Activated T-cell treated with anti-CD3 and anti-CD28 coated beads, Interleukin-2, amount 50 U/mL, for 4 hours (primary cell): ENCODE measurements around the gene WDR11. TPM values are rescaled to one million over a fixed set of nuclear protein-coding genes. Genes with fewer than 3 reads are reported as not detected.

Experiments used
- ATAC-seq, 2 donors: fragments of 200-7000 bp; cut with Tn5 transposase; one replicate each; pipeline ENCODE4 v1.10.0; 2021
- DNase-seq: peaks from one replicate; pipeline ENCODE4 v3.0.0-alpha.2; 2020
- H3K27me3 Mint-ChIP-seq: one replicate; pipeline ENCODE4 v1.8.0; 2021; ENCODE audit warnings: low read depth, mixed read lengths
- H3K36me3 Mint-ChIP-seq: one replicate; pipeline ENCODE4 v1.8.0; 2022; ENCODE audit warnings: mixed read lengths; ENCODE audit not compliant: insufficient read depth
- H3K4me1 Mint-ChIP-seq: one replicate; pipeline ENCODE4 v1.8.0; 2021; ENCODE audit warnings: low read depth, mixed read lengths
- H3K4me3 Mint-ChIP-seq: one replicate; pipeline ENCODE4 v1.8.0; 2021; ENCODE audit warnings: mild to moderate bottlenecking, moderate library complexity, mixed read lengths
- H3K9me3 Mint-ChIP-seq: one replicate; pipeline ENCODE4 v1.8.0; 2021; ENCODE audit warnings: mixed read lengths
- total RNA-seq, 3 donors: library from RNA; stranded (reverse); gene quantifications; one replicate each; pipeline ENCODE4 v1.2.1, GENCODE V29; 2021

WDR11 gene
- total RNA-seq, 3 donors from 2014 or later = 23.6 to 32.3 (median 24.7) TPM

DNA sequence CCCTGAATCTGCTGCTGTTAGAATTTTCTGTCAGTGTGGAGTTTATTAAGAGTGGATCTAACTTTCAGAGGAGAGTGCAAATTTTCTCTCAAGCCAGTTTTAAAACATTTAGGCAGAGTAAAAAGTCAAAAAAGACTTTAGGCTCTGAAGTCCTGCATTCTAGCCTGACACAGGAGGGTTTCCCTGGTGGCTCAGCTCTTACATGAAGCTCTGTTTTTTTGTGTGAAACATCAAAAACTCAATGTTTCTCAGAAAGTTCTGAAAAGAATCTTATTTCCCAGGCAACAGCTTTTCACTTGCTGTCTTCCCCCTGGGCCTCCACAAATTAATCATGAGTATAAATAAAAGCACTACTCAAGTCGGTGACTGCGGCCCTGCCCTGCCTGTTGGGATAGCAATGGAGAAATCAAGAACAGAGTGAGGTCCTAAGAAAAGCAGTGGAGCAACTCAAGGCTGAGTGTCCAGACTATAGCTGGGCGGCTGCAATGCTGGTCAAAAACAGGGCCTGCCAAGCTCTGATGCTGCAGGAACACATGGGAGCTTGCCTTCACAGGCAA is 22.3 kb upstream of the WDR11 start:
- Mint-ChIP-seq H3K4me3 (no peak overlapping the region), H3K36me3 (no peaks in the 10 kb centered on the region), H3K27me3 (peaks cover 6% of the 10 kb centered on the region), H3K4me1 (no peaks in the 10 kb centered on the region), H3K9me3 (no peaks in the 10 kb centered on the region)
- ATAC-seq = no peak
- DNase-seq = no peak

GRCh38 chr10:120832106-120832505 is 19.1 kb upstream of the WDR11 start:
- Mint-ChIP-seq H3K4me1 (no peaks in the 10 kb centered on the region), H3K4me3 (no peak overlapping the region), H3K27me3 (peaks cover 8% of the 10 kb centered on the region), H3K36me3 (no peaks in the 10 kb centered on the region), H3K9me3 (no peaks in the 10 kb centered on the region)
- no peak for DNase-seq
- ATAC-seq = no peak

DNA sequence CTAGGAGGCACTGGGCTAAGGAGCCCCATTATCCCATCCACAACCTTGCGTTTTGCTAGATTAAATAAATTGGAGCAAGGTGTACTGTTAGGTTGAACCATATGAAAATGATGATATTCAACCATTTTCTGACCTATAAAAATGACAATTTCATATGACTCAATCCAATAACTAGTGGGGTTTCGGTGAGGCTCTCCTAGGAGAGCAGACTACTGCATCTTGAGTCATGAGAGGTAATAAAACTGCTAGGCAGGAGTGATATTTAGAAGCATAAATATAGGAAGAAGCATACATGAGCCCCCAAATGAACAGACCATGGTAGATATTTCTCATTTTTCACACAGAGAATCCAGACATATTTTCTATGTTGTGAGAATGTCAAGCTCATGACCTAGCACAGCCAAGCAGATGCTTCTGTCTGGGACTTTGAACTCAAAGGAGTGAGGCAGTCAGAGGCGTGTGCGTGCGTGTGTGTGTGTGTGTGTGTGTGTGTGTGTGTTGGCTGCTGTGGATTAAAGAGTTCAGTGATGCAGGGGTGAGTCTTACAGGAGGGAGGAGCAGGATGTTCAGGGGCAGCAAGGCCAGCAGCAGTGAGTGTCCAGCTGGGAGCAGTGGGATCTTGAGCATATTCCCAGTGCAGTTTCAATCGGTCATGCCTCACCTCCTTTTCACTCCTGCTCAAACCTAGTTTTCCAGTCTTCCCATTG is 17.8 kb upstream of the WDR11 start:
- peaks cover 8% of the 10 kb centered on the region for H3K27me3 Mint-ChIP-seq
- no peak for ATAC-seq
- no peaks in the 10 kb centered on the region for H3K36me3 Mint-ChIP-seq
- no peaks in the 10 kb centered on the region for H3K9me3 Mint-ChIP-seq
- no peaks in the 10 kb centered on the region for H3K4me1 Mint-ChIP-seq
- DNase-seq = no peak
- no peak overlapping the region for H3K4me3 Mint-ChIP-seq

DNA sequence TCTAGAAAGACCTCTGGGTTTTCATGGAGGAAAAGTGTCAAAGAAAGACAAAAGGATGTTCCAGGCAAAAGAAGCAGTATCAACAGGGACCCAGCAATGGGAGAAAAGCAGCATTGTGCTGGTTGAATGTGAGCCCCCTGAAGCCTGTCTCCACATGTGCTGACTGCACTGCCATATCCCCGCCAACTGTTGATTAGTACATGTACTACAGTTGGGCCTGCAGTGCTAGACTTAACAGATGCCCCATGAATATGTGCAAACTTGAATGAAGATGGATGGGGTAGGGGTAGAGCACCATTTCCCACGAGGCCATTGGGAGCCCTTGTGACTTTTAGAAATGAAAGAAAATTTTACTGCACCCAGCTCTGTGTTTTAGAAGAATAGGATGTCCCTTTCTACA is 15.6 kb upstream of the WDR11 start:
- Mint-ChIP-seq H3K9me3 (no peaks in the 10 kb centered on the region), H3K27me3 (peaks cover 6% of the 10 kb centered on the region), H3K4me3 (no peak overlapping the region), H3K36me3 (no peaks in the 10 kb centered on the region), H3K4me1 (no peaks in the 10 kb centered on the region)
- no peak for DNase-seq
- no peak for ATAC-seq

DNA sequence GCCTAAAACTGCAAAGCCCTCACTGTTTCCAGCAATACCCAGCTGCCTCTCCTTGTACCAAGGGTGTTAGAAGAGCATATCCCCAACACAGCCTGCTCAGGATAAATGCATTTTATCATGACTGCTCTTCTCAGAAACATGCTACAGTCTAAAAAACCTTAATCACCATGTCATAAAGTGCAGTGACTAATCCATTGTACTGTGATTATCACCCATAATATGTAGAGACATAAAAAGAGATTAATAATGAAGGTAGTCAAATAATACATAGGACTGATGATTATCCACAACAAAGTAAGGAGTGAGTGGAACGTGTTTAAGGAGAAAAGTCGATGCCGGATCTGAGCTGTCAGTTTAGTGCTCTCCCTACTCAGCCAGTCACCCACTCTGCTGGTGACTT is 12.2 kb upstream of the WDR11 start:
- ATAC-seq = no peak
- Mint-ChIP-seq H3K4me1 (no peaks in the 10 kb centered on the region), H3K36me3 (peaks cover 2% of the 10 kb centered on the region), H3K4me3 (no peak overlapping the region), H3K27me3 (peaks cover 2% of the 10 kb centered on the region), H3K9me3 (peaks cover 3% of the 10 kb centered on the region)
- no peak for DNase-seq

DNA sequence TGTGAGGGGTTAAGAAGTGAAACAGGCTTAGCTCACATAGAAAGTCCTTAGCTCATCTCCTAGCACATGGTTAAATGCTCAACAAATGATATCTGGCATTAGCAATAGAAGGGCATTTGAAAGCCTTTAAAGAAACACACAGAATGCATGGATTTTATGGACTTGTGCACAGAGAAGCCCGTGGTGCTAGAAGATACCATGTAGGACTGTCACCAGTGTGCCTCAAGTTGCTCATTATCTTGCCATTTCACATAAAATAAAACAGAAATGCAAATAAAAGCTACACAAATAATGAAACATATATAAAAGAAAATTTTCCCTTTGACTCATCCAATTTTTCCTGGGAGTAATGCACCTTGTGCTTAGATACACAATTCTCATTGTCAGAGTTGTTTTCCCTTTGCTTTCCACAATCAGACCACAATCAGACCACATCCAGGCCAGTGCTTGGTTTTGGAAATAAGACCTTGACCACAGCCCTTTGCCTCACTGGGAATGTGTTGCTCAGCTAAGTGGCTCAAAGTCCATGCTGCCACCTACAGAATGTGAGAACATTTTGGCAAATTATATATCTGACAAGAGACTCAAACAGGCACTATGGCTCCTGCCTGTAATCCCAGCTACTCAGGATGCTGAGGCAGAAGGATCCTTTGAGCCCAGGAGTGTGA is 9.5 kb upstream of the WDR11 start:
- Mint-ChIP-seq H3K9me3 (peaks cover 3% of the 10 kb centered on the region), H3K27me3 (no peaks in the 10 kb centered on the region), H3K36me3 (peaks cover 2% of the 10 kb centered on the region), H3K4me1 (no peaks in the 10 kb centered on the region), H3K4me3 (no peak overlapping the region)
- DNase-seq (no peak), ATAC-seq (no peak)

DNA sequence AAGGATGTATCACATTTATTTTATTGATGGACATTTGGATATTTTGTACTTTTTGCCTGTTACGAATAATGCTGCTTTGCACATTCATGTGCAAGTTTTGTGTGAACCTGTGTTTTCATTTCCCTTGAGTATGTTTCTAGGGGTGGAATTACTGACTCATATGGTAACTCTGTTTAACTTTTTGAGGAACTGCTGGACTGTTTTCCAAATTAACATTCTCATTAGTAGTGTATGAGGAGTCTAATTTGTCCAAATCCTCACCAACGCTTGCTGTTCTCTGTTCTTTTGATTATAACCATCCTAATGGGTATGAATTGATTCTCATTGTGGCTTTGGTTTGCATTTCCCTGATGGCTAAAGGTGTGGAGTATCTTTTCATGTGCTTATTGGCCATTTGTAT is 3.2 kb downstream of the WDR11 start:
- H3K4me3 Mint-ChIP-seq = no peak overlapping the region
- H3K36me3 Mint-ChIP-seq = peaks cover 30% of the 10 kb centered on the region
- peaks cover 45% of the 10 kb centered on the region for H3K4me1 Mint-ChIP-seq
- peaks cover 5% of the 10 kb centered on the region for H3K9me3 Mint-ChIP-seq
- no peaks in the 10 kb centered on the region for H3K27me3 Mint-ChIP-seq
- DNase-seq (no peak), ATAC-seq (no peak)

- DNase-seq (no peak), ATAC-seq (no peak)
- Mint-ChIP-seq H3K4me1 (no peaks in the 10 kb centered on the region), H3K4me3 (no peak overlapping the region), H3K9me3 (no peaks in the 10 kb centered on the region), H3K36me3 (peaks cover 27% of the 10 kb centered on the region), H3K27me3 (no peaks in the 10 kb centered on the region)
These were observed 10.2 kb downstream of the WDR11 start for GRCh38 chr10:120861178-120861855.

DNA sequence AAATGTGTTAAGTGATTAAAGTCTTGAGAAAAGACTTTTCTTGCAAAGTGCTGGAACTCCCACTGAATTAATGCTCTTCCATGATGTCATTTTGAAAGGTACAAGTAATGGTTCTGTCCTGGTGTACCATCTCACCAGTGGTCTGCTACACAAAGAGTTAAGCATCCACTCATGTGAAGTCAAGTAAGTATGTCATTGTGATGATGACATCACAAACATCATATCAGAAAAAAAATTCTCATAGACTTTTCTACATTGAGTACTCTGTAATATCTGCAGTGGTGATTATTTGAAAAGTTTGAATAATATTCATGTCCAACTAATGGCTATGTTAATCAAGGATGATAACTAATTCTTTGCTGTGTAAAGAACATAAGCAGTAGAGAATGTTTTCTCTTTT is 22.6 kb downstream of the WDR11 start:
- DNase-seq (no peak), ATAC-seq (no peak)
- no peaks in the 10 kb centered on the region for H3K4me1 Mint-ChIP-seq
- peaks cover 41% of the 10 kb centered on the region for H3K36me3 Mint-ChIP-seq
- H3K9me3 Mint-ChIP-seq = no peaks in the 10 kb centered on the region
- no peak overlapping the region for H3K4me3 Mint-ChIP-seq
- H3K27me3 Mint-ChIP-seq = no peaks in the 10 kb centered on the region

DNA sequence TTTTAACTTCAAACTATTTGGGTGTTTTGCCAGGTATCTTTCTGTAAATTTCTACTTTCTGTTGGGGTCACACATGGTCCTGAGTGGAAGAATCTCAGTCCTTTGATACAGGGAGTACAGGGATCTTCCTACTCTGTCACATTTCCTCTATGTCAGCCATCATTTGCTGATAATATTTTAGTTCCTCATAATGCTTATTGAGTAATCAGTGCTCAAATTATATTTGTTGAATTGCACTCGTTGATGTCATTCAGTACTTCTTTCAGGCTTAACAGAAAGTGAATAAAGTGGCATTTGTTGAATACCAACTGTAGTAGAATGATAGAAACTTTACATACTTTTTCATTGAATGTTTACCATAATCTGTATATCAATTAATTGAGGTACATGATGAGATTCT is 31.9 kb downstream of the WDR11 start:
- Mint-ChIP-seq H3K27me3 (no peaks in the 10 kb centered on the region), H3K36me3 (peaks cover 46% of the 10 kb centered on the region), H3K9me3 (no peaks in the 10 kb centered on the region), H3K4me3 (no peak overlapping the region), H3K4me1 (no peaks in the 10 kb centered on the region)
- DNase-seq = no peak
- ATAC-seq = no peak

GRCh38 chr10:120887482-120887881 is 36.3 kb downstream of the WDR11 start:
- peaks cover 57% of the 10 kb centered on the region for H3K36me3 Mint-ChIP-seq
- ATAC-seq (no peak), DNase-seq (no peak)
- peaks cover 3% of the 10 kb centered on the region for H3K9me3 Mint-ChIP-seq
- H3K4me1 Mint-ChIP-seq = no peaks in the 10 kb centered on the region
- H3K4me3 Mint-ChIP-seq = no peak overlapping the region
- no peaks in the 10 kb centered on the region for H3K27me3 Mint-ChIP-seq

- DNase-seq (no peak), ATAC-seq (no peak)
- Mint-ChIP-seq H3K36me3 (peaks cover 52% of the 10 kb centered on the region), H3K4me1 (peaks cover 3% of the 10 kb centered on the region), H3K27me3 (no peaks in the 10 kb centered on the region), H3K9me3 (peaks cover 5% of the 10 kb centered on the region), H3K4me3 (no peak overlapping the region)
These were observed 40.2 kb downstream of the WDR11 start for GRCh38 chr10:120891365-120891764.

- DNase-seq (no peak), ATAC-seq (no peak)
- Mint-ChIP-seq H3K4me1 (peaks cover 5% of the 10 kb centered on the region), H3K9me3 (peaks cover 5% of the 10 kb centered on the region), H3K36me3 (peaks cover 46% of the 10 kb centered on the region), H3K4me3 (no peak overlapping the region), H3K27me3 (no peaks in the 10 kb centered on the region)
These were observed 43.4 kb downstream of the WDR11 start for GRCh38 chr10:120894556-120894955.

DNA sequence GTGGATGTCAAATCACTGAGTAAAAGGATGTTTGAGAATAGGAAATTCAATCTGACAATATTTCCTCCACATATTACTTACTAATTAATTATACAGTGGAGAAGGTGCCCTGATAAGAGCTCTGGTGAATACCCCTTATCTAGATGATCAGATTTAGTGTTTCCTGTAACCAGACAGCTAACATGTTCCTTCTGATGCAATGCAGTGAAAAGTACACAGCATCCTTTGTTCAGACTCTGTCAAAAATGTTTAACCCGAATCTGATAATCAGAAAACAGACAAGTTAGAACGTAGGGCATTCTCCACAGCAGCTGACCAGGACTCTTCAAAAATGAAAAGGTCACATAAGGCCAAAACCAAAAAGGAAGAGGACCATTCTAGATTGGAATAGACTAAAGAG is 46.2 kb downstream of the WDR11 start:
- DNase-seq (no peak), ATAC-seq (no peak)
- H3K9me3 Mint-ChIP-seq = peaks cover 3% of the 10 kb centered on the region
- peaks cover 45% of the 10 kb centered on the region for H3K36me3 Mint-ChIP-seq
- H3K4me1 Mint-ChIP-seq = peaks cover 5% of the 10 kb centered on the region
- H3K27me3 Mint-ChIP-seq = no peaks in the 10 kb centered on the region
- H3K4me3 Mint-ChIP-seq = no peak overlapping the region

- H3K36me3 Mint-ChIP-seq = peaks cover 82% of the 10 kb centered on the region
- H3K27me3 Mint-ChIP-seq = no peaks in the 10 kb centered on the region
- no peak overlapping the region for H3K4me3 Mint-ChIP-seq
- DNase-seq (no peak), ATAC-seq (no peak)
- H3K4me1 Mint-ChIP-seq = no peaks in the 10 kb centered on the region
- peaks cover 10% of the 10 kb centered on the region for H3K9me3 Mint-ChIP-seq
These were observed 54.1 kb downstream of the WDR11 start for GRCh38 chr10:120905268-120905667.
